NT2/D1 (cell line): Measurements from ENCODE around the gene SYNDIG1.

Experiments
- YY1 ChIP-seq: IDR thresholded peaks from 2 replicates; pipeline ENCODE4 v1.6.1; 2011; ENCODE audit not compliant: insufficient read length, insufficient read depth
- ZNF274 ChIP-seq: IDR thresholded peaks from 2 replicates; pipeline ENCODE4 v1.6.1; 2011; ENCODE audit warnings: mild to moderate bottlenecking, low read depth, low read length

GRCh38 chr20:24691901-24692351 lies 222.5 kb downstream of the SYNDIG1 start:
- TF ChIP-seq YY1 (no peak), ZNF274 (no peak)
